GM12801 (cell line): ENCODE measurements around the gene TNFSF10.

Source experiments
- CTCF ChIP-seq: IDR thresholded peaks from one replicate; pipeline ENCODE4 v1.5.1; 2011; ENCODE audit warnings: control low read depth; ENCODE audit not compliant: insufficient read length; ENCODE audit errors: extremely low read depth

Gene TNFSF10

GRCh38 chr3:172513488-172513887 is 9.7 kb downstream of the TNFSF10 start:
- no peak for TF ChIP-seq CTCF

GRCh38 chr3:172511783-172512762 is 11.2 kb downstream of the TNFSF10 start:
- TF ChIP-seq CTCF = no peak

DNA sequence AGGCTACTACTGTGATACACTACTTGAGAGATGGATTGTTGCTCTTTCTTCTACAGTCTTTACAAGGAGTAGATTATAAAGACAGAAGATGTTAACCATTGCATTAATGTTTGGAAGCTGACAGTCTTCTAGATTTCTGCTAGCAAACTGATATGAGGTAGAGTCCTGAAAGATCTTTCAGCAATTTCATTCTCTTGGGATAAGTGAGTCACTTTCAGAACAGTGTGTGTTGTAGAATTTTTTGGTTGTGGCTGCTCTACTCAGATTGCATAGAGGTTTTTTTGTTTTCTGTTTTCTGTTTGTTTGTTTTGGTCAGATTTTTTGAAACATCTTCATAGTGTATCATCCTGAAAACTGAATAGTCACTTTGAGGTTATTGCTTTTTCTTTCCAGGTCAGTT is 17.1 kb downstream of the TNFSF10 start:
- TF ChIP-seq CTCF = no peak

DNA sequence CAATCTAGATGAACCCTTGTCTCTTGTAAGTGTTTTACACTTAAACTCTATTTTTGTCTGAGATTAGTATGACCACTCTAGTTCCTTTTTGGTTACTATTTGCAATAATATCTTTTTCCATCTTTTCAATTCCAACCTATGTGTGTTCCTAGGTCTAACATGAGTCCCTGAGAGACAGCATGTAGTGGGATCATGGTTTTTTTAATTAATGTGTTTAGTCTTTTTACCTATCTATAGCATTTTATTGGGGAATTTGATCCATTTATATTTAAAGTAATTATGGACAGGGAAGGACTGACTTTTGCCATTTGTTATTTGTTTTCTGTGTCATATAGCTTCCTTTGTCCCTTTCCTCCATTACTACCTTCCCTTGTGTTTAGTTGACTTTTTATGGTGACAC is 21.7 kb downstream of the TNFSF10 start:
- no peak for TF ChIP-seq CTCF

DNA sequence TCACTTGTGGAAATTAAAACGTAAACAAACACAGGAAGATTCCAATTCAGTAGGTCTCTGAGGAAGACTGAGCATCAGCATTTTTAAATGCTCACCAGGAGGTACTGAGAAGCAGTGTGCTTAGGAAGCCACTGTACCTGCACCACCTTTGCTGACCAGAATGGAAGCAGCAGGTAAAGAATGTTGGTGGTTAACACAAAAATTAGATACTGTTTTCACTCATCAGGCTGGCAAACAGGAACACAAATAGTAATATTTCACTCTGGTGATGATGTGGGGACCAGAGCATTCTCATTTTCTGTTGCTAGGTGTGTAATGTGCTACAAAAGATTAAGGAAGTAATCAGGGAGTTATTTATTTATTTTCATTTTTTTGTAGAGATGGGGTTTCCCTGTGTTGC is 45.1 kb downstream of the TNFSF10 start:
- no peak for TF ChIP-seq CTCF

DNA sequence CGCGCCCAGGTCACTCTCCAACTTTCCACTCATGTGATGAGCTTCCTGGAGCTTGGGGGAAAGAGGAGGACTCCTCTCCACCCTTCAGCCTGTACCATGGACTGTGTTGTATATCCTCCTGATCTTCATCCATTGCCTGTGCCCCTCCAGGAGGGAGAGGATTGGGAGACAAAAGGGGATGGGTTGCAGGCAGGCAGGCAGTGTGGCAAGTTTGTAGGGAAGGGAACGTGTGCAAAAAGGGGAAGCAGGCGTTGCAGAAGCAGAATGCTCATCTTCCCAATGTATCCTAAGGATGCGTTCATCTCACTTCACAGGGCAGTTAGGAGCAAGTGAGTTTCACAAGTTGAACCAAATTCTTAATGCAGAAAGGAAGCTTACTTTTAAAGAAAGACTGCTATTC is 46.9 kb downstream of the TNFSF10 start:
- no peak for TF ChIP-seq CTCF

DNA sequence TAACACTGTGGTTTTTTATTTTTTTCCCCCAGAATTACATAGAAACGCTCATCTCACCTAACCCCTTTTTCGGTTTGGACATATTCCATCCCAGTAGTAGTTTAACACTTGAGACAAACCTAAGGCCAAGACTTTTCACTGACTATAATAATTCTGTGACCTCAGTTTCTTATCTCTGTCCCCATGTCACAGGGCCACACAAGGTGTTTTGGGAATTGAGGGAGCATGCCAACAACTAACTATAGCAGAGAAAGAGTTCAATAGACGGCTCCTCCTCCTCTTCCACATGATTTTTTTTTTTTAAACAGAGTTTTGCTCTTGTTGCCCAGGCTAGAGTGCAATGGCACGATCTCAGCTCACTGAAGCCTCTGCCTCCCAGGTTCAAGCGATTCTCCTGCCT is 47.5 kb downstream of the TNFSF10 start:
- no peak for TF ChIP-seq CTCF
